Measurements from ENCODE around the gene TARS3.

Gene TARS3

DNA sequence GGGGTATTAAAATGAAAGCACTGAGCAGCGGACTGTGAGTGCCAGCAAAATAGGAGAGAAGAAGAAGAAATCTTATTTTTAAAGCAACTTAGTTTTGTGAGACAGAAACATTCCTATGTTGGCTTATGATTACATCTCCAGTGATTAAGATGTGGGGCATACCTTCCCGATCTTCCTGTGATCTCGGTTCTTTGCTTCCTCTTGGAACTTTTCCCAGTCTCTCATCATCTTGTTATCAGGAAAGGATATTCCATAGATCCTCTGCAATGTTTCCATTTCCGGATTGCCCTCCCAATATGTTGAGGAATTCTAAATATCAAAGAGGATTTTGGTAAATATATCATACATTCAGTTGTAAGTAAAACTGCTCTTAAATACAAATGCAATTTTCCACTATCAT is 22.2 kb downstream of the TARS3 start:
- Histone ChIP-seq H3K36me3 (ENCODE audit: control insufficient read depth, insufficient read depth, low read length) (peaks cover 3% of the 10 kb centered on the region; the same call in 1 of the 2 replicates), H3K27me3 (replicated peaks; ENCODE audit: control insufficient read depth, insufficient read depth, low read length) (no peaks in the 10 kb centered on the region), H3K4me3 (replicated peaks; ENCODE audit: low read depth, low read length) (no peak overlapping the region)
- no peak for DNase-seq (ENCODE audit: extremely low read depth, insufficient read length)
- TF ChIP-seq CTCF (IDR thresholded peaks at IDR 0.05; ENCODE audit: insufficient read depth, low read length, poor library complexity, severe bottlenecking), result no peak

DNA sequence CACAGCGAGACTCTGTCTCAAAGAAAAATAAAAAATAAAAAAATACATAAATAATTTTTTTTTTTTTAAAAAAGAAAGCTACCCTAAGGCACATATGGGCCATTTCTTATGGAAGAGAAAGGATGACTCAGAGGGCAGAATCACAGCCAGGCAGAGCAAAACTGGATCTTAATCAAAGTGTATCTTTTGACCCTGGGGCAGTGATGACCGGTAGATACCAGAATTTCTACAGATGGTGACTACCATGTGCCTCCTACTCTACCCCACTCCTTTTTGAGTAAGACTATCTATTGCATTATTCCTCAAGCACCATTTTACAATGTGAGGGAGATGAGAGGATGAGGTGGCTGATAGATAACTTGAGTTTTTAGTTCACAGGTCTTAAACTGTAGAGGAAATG is 26.0 kb downstream of the TARS3 start:
- Histone ChIP-seq H3K27me3 (replicated peaks; ENCODE audit: control insufficient read depth, insufficient read depth, low read length) (no peaks in the 10 kb centered on the region), H3K4me3 (replicated peaks; ENCODE audit: low read depth, low read length) (no peak overlapping the region), H3K36me3 (ENCODE audit: control insufficient read depth, insufficient read depth, low read length) (peaks cover 4% of the 10 kb centered on the region)
- TF ChIP-seq CTCF (IDR thresholded peaks at IDR 0.05; ENCODE audit: insufficient read depth, low read length, poor library complexity, severe bottlenecking), result no peak
- DNase-seq (ENCODE audit: extremely low read depth, insufficient read length), result no peak

DNA sequence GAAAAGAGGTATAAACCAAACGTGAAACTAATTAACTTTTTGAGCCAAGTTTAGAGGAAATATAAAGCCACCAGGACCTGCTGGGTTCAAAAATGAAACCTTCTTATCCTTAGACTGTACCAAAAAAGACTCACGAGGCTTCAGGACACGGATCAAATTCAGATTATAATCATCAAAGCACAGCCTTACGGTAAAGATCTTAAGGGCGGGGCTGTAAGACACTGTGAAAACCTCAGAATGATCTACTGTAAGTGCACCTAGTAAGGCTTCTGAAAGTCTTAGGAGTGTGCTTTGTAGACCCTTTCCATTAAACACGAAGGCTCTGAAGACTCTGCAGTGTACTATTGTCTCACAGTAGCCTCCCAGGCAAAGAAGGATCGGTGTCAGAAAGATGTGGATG is 26.8 kb downstream of the TARS3 start:
- Histone ChIP-seq H3K36me3 (ENCODE audit: control insufficient read depth, insufficient read depth, low read length) (peaks cover 4% of the 10 kb centered on the region), H3K4me3 (replicated peaks; ENCODE audit: low read depth, low read length) (no peak overlapping the region), H3K27me3 (replicated peaks; ENCODE audit: control insufficient read depth, insufficient read depth, low read length) (no peaks in the 10 kb centered on the region)
- no peak for DNase-seq (ENCODE audit: extremely low read depth, insufficient read length)
- no peak for TF ChIP-seq CTCF (IDR thresholded peaks at IDR 0.05; ENCODE audit: insufficient read depth, low read length, poor library complexity, severe bottlenecking)

DNA sequence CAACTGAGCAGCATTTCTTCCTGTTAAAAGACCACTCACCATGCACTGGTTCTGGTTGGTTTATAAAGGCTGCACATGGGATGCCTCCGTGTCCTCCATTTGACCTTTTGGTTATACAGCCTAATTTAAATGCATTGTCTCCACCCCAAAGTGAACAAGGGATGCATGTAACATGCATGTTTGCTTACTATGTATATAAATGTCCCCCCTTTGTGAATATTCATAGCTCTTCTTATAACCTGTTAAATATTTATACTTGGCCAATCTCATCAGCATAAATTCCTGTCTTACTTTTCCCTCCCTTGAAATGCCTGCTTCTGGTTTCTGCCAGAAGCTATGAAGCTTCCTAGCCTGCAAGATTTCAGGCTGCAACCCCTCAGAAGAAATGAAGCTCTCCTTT is 27.4 kb downstream of the TARS3 start:
- H3K4me3 ChIP-seq (replicated peaks; ENCODE audit: low read depth, low read length), result no peak overlapping the region
- H3K36me3 ChIP-seq (ENCODE audit: control insufficient read depth, insufficient read depth, low read length), result peaks cover 4% of the 10 kb centered on the region
- no peak for TF ChIP-seq CTCF (IDR thresholded peaks at IDR 0.05; ENCODE audit: insufficient read depth, low read length, poor library complexity, severe bottlenecking)
- H3K27me3 ChIP-seq (replicated peaks; ENCODE audit: control insufficient read depth, insufficient read depth, low read length), result no peaks in the 10 kb centered on the region
- no peak for DNase-seq (ENCODE audit: extremely low read depth, insufficient read length)

- peak; percentile 10 for TF ChIP-seq CTCF (IDR thresholded peaks at IDR 0.05; ENCODE audit: insufficient read depth, low read length, poor library complexity, severe bottlenecking)
- H3K27me3 ChIP-seq (replicated peaks; ENCODE audit: control insufficient read depth, insufficient read depth, low read length), result no peaks in the 10 kb centered on the region
- H3K4me3 ChIP-seq (replicated peaks; ENCODE audit: low read depth, low read length), result no peak overlapping the region
- no peak for DNase-seq (ENCODE audit: extremely low read depth, insufficient read length)
- H3K36me3 ChIP-seq (ENCODE audit: control insufficient read depth, insufficient read depth, low read length), result peaks cover 3% of the 10 kb centered on the region
These were observed 30.0 kb downstream of the TARS3 start for GRCh38 chr15:101694261-101694660.
